ENCODE data around the gene ZFP1.

DNA sequence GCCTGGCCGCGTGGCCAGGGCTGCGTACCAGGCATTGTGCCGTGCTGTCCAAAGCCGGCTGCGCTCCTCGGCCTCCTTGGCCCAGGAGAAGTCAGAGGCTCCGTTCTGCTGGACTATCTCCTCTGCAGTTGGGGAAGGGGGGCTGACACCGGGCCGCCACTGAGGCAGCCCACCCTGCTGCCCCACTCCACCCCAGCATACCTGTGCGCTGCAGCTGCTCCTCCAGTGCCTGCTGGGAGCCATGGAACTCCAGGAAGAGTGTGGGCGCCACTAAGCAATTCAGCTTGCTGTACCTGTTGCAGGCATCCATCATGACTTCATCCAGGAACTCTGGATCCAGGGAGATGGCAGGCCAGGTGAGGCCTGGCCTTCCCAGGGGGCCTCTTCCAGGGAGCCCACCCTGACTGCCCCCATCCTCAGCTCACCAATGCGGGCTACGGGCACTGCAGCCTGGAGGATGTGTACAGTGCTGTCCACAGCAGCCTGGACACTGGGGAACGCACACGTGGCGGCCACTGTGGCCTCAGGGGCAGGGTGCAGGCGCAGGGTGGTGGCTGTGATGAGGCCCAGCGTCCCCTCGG lies 34.7 kb upstream of the ZFP1 start:
- TF ChIP-seq EP300 (IDR thresholded peaks at IDR 0.05; ENCODE audit: borderline replicate concordance in 1 of 2, low read depth in 1 of 2, low read length in 1 of 2) (no peak), POLR2AphosphoS5 (IDR thresholded peaks at IDR 0.05; ENCODE audit: low read depth, low read length) (no peak), GABPA (IDR thresholded peaks at IDR 0.05; ENCODE audit: low read depth) (no peak), YY1 (IDR thresholded peaks at IDR 0.05; ENCODE audit: low read depth) (no peak), MXI1 (IDR thresholded peaks at IDR 0.05; ENCODE audit: low read depth, low read length) (no peak), TCF12 (IDR thresholded peaks at IDR 0.05) (no peak), RAD21 (IDR thresholded peaks at IDR 0.05; ENCODE audit: low read length) (no peak), FOSL2 (IDR thresholded peaks at IDR 0.05; ENCODE audit: borderline replicate concordance, low read depth) (no peak), EZH2phosphoT487 (IDR thresholded peaks at IDR 0.05; ENCODE audit: borderline replicate concordance, low read depth) (no peak), FOXM1 (IDR thresholded peaks at IDR 0.05; ENCODE audit: low read depth) (no peak)
- TF ChIP-seq, protein P1, sequence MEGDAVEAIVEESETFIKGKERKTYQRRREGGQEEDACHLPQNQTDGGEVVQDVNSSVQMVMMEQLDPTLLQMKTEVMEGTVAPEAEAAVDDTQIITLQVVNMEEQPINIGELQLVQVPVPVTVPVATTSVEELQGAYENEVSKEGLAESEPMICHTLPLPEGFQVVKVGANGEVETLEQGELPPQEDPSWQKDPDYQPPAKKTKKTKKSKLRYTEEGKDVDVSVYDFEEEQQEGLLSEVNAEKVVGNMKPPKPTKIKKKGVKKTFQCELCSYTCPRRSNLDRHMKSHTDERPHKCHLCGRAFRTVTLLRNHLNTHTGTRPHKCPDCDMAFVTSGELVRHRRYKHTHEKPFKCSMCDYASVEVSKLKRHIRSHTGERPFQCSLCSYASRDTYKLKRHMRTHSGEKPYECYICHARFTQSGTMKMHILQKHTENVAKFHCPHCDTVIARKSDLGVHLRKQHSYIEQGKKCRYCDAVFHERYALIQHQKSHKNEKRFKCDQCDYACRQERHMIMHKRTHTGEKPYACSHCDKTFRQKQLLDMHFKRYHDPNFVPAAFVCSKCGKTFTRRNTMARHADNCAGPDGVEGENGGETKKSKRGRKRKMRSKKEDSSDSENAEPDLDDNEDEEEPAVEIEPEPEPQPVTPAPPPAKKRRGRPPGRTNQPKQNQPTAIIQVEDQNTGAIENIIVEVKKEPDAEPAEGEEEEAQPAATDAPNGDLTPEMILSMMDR (IDR thresholded peaks at IDR 0.05), result no peak
- TF ChIP-seq, protein P2, sequence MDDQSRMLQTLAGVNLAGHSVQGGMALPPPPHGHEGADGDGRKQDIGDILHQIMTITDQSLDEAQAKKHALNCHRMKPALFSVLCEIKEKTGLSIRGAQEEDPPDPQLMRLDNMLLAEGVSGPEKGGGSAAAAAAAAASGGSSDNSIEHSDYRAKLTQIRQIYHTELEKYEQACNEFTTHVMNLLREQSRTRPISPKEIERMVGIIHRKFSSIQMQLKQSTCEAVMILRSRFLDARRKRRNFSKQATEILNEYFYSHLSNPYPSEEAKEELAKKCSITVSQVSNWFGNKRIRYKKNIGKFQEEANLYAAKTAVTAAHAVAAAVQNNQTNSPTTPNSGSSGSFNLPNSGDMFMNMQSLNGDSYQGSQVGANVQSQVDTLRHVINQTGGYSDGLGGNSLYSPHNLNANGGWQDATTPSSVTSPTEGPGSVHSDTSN (IDR thresholded peaks at IDR 0.05), result no peak
- TF ChIP-seq, protein P3, sequence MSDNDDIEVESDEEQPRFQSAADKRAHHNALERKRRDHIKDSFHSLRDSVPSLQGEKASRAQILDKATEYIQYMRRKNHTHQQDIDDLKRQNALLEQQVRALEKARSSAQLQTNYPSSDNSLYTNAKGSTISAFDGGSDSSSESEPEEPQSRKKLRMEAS (IDR thresholded peaks at IDR 0.05; ENCODE audit: low read depth), result no peak

Data from SK-N-SH (cell line).